ENCODE measurements around the gene DISP2.

The DISP2 gene

GRCh38 chr15:40389824-40390595 lies 32.0 kb downstream of the DISP2 start:
- DNase-seq: no peak

DNA sequence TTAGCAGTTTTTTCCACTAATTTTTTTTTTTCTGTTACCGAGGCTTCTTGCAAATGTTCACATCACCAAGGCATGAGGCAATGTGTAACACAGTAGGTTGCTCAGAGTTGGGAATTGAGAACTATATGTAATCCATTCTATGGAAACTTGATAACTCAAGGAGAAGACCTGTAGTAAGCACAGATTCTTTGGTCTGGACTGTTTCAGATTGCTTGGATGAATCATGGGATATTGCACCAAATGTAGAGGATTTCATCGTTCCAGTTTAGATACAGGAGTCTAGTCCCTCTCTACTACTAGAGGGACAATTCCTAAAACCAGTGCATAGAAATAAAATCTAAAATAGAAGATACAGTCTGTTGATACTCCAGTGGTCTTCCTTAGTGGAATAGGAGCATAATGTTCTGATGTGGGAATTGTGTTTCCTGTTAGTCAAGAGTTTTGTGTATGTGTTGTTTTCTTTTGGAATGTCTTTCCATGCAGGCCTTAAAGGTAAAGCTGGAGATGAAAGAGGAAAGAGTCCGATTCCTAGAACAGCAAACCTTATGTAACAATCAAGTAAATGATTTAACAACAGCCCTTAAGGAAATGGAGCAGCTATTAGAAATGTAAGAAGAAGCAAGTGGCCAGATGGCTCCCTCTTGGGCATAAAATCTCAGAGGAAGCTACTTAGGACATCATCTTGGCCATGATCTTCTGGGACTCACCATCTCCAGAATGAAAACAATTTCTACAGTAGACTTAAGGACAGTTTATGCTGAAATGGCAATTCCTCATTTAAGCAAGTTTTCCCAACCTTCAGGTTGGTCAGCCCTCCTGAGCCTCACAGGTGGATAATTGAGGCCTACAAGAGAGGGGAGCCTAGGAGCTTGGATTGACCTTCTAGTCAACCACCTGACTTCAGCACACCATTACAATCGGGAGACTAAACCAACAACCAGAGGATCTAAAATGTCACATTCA lies 35.2 kb downstream of the DISP2 start:
- DNase-seq: no peak

DNA sequence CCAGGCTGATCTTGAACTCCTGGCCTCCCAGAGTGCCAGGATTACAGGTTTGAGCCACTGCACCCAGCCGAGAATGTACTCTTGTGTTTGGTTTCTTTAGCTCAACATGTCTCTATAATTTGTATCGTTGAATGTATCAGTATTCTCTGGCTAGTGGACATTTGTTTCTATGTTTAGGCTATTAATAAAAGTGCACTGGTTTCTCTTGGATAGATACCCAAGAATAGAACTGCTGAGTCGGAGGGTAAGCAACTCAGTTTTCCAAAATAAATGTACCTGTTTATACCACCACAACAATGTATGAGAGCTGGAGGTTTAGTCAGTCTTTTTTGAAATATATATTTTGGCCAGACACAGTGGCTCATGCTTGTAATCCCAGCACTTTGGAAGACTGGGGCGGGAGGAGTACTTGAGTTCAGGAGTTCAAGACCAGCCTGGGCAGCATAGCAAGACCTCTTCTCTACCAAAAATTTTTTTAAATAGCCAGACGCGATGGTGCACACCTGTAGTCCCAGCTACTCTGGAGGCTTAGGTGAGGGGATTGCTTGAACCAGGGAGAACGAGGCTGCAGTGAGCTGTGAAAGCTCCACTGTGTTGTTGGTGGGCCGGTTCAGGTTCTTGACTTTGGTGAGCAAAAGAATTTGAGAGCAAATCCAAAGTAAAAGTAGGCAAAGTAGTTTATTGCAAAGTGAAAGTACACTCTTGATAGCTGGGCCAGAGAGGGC lies 39.8 kb downstream of the DISP2 start:
- DNase-seq: no peak

DNA sequence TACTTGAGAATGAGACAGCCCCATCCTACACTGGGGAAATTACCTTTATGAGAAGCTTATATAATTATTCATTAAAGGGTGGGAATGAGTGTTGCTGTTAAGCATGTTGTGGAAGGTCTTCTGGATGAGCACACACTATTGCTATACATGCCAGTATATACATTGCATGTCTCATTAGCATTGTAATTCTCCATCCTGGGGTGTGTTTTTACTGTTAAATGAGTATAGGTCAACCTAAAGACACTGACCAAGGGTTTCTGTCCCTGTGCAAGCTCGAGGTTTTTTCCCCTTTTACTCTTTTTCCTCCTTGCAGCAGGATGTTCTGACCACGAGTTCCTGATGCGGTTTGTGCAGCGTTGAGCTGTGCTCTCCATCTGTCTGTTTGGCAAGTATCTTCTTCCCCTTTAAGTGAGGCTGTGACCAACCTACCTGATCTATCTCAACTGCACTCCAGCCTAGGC lies 40.4 kb downstream of the DISP2 start:
- peak; percentile 55 for DNase-seq

DNA sequence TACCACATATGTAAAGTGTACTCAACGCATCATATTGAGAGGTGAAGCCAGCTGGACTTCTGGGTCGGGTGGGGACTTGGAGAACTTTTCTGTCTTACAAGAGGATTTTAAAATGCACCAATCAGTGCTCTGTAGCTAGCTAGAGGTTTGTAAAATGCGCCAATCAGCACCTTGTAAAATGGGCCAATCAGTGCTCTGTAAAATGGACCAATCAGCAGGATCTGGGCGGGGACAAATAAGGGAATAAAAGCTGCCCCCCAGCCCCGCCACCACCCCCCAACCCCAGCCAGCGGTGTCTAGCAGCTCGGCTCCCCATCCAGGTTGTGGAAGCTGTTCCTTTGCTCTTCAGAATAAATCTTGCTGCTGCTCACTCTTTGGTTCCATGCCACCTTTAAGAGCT lies 41.4 kb downstream of the DISP2 start:
- DNase-seq: no peak

DNA sequence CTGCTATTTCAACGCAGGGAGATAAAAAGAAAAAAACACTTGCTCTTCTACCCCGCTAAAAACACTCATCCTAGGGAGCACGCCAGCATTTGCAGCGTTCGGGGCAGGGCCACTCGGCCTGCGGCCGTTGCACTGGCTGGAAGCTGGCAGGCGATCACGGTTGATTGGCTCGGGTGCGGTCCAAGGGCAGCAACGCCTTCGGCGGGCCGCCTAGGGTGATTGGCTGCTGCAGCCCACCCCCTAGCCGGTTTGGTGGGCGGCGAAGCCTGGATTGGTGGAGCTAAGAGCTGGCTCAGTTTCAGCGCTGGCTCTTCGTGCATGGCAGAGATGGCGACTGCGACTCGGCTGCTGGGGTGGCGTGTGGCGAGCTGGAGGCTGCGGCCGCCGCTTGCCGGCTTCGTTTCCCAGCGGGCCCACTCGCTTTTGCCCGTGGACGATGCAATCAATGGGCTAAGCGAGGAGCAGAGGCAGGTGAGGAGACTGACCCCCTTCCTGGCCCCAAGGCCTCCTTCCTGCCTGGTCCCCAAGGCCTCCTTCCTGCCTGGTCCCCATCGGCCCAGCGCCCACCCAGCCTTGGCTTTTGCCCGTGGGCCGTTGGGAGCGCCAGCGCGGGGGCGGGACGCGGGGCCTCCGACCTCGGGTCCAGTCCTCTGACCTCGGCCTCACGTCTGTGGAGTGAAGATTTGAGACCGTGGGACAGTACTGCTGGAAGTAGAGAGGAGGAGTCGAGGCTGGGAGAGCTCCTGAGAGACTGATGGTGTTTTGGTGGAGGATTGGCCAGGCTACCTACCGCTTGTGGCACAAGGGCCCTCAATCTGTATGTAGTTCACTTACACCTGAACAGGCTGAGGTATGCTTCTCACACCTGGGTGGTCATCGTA lies 47.7 kb downstream of the DISP2 start, which contains the start of gene IVD:
Gene IVD, plus strand, starts transcription at position 295 of the 881 bp plus-strand sequence. Its CDS starts 33 bp downstream, at position 328.
- DNase-seq: peak; percentile 87

DNA sequence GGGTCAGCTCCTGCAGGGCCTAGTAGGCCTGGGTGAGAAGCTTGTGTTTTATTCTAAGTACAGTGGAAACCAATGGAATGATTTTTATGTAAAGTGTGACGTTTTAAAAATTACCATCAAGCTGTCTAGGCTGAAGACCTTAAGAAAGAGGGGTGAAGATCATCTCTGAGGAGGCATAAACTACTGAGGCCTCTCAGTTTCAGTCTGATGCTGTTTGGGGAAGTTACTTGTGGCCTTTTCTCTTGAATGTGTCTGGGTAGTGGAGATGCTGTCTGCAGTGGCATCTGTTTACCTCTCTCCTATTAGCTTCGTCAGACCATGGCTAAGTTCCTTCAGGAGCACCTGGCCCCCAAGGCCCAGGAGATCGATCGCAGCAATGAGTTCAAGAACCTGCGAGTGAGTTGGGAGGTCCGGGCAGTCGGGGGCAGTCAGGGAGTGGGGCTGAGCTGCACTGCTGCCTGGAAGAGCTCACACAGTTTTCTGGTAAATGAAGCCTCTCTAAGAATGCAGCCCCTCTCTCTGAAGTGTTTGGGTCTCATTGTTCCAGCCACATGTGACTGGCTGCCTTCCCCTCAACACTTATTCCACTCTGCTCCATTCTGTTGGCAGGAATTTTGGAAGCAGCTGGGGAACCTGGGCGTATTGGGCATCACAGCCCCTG lies 49.4 kb downstream of the DISP2 start:
- no peak for DNase-seq

- no peak for DNase-seq
Observed at GRCh38 chr15:40409366-40409765, 51.3 kb downstream of the DISP2 start.

- DNase-seq: no peak
Observed at GRCh38 chr15:40410476-40410875, 52.5 kb downstream of the DISP2 start.

DNA sequence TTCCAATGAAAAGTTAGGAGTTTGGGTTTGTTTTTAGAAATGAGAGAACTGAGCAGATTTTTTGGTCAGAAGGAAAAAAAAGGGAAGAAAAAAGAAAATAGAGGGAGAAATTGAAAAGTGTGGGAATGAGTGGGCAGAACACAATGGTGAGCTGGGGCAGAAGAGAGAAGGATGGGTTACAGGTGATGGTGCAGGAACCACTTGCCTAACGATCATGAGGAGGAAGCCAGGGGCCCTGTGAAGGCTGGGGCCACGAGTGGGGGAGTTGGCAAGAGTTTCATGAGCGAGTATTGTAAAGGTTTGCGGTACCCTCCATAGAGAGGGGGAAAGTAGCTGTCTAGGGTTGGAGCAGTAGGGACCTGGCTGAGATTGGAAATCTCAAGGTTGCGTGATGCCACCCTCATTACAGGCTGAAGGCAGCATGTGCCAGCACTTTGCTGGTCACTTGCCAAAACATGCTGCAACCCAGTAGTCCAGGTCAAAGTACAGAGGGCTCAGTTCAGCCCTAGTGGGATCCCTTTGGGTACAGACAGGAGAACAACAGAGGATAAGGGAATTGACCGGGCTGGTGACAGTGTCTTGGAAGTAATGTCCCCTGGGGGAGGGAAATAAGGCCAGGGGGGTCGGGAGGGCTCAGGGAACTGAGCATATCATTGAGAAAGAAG lies 54.2 kb downstream of the DISP2 start:
- DNase-seq: no peak

GRCh38 chr15:40413036-40413435 lies 55.0 kb downstream of the DISP2 start:
- DNase-seq: no peak

GRCh38 chr15:40414816-40415215 lies 56.8 kb downstream of the DISP2 start:
- DNase-seq: no peak

- DNase-seq: no peak
Observed at GRCh38 chr15:40415226-40415625, 57.2 kb downstream of the DISP2 start.

- DNase-seq: no peak
Observed at GRCh38 chr15:40416056-40416455, 58.0 kb downstream of the DISP2 start.

DNA sequence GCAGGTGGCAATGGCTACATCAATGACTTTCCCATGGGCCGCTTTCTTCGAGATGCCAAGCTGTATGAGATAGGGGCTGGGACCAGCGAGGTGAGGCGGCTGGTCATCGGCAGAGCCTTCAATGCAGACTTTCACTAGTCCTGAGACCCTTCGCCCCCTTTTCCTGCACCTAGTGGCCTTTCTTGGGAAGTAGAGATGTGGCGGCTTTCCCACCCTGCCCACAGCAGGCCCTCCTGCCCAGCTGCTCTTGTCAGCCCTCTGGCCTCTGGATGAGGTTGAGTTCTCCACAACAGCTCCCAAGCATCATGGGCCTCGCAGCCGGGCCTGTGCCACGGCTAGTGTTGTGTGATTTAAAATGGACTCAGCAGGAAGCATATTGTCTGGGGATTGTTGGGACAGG lies 60.1 kb downstream of the DISP2 start:
- DNase-seq: no peak

DNA sequence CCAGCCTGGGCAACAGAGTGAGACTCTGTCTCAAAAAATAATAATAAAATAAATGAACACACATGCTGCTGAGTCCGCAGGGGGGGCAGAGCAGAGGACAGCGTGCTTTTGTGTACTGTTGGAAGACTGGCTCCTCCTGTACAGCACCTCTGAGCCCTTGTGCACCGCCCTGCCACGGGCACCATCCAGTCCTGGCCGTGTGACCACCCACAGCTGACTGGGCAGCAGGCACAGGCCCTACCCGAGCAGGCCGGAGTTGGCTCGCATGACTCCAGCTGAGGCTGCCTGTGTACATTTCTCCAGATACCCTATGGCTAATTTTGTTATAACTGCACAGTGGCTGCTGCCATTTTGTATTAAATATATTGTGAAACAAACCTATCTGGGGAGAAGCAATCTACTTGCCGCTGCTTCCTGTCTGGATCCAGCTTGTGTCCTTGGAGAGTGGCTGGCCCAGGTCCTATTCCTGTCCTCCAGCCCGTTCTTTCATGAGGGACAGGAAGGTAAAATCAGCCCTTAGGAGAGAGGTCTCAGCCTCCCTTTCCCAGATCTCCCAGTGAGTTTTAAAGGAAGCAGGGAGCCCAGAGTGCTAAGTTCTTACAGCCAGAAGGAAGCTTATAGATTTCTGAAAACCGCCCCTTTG lies 62.2 kb downstream of the DISP2 start:
- DNase-seq: no peak

- DNase-seq: no peak
Observed at GRCh38 chr15:40420793-40421192, 62.8 kb downstream of the DISP2 start.

- DNase-seq: peak; percentile 74
Observed at GRCh38 chr15:40421246-40422157, 63.5 kb downstream of the DISP2 start.

GRCh38 chr15:40424483-40425115 lies 66.6 kb downstream of the DISP2 start:
- no peak for DNase-seq
